IPS-18a (cell line): Measurements from ENCODE around the gene TNRC6B.

Experiments
- H3K27ac ChIP-seq: one replicate; pipeline ENCODE4 v1.5.1; 2013; ENCODE audit warnings: low read length
- H3K27me3 ChIP-seq: one replicate; pipeline ENCODE4 v1.6.1; 2013; ENCODE audit warnings: mild to moderate bottlenecking, low read length; ENCODE audit not compliant: control insufficient read depth, insufficient read depth
- H3K36me3 ChIP-seq: one replicate; pipeline ENCODE4 v1.6.1; 2013; ENCODE audit warnings: low read depth, low read length; ENCODE audit not compliant: control insufficient read depth
- H3K4me1 ChIP-seq: one replicate; pipeline ENCODE4 v1.6.1; 2013; ENCODE audit warnings: low read depth, low read length; ENCODE audit not compliant: control insufficient read depth
- H3K4me3 ChIP-seq: one replicate; pipeline ENCODE4 v1.5.1; 2013; ENCODE audit warnings: low read length
- H3K9ac ChIP-seq: one replicate; pipeline ENCODE4 v1.6.1; 2013; ENCODE audit warnings: mild to moderate bottlenecking, low read length, moderate library complexity
- H3K9me3 ChIP-seq: one replicate; pipeline ENCODE4 v1.6.1; 2013; ENCODE audit warnings: low read depth, low read length; ENCODE audit not compliant: control insufficient read depth

The TNRC6B gene

GRCh38 chr22:40202225-40202944 is 24.7 kb downstream of the TNRC6B start:
- no peaks in the 10 kb centered on the region for H3K36me3 ChIP-seq
- H3K4me1 ChIP-seq, result peaks cover 44% of the 10 kb centered on the region
- no peak overlapping the region for H3K4me3 ChIP-seq
- no peak overlapping the region for H3K9ac ChIP-seq
- no peak overlapping the region for H3K27ac ChIP-seq
- H3K27me3 ChIP-seq, result no peaks in the 10 kb centered on the region
- no peaks in the 10 kb centered on the region for H3K9me3 ChIP-seq

- H3K9ac ChIP-seq, result no peak overlapping the region
- no peak overlapping the region for H3K27ac ChIP-seq
- H3K4me3 ChIP-seq, result no peak overlapping the region
- H3K36me3 ChIP-seq, result no peaks in the 10 kb centered on the region
- peaks cover 37% of the 10 kb centered on the region for H3K4me1 ChIP-seq
- no peaks in the 10 kb centered on the region for H3K27me3 ChIP-seq
- no peaks in the 10 kb centered on the region for H3K9me3 ChIP-seq
These were observed 25.8 kb downstream of the TNRC6B start for GRCh38 chr22:40203572-40203971.

- H3K27me3 ChIP-seq, result no peaks in the 10 kb centered on the region
- no peak overlapping the region for H3K27ac ChIP-seq
- no peaks in the 10 kb centered on the region for H3K9me3 ChIP-seq
- H3K36me3 ChIP-seq, result no peaks in the 10 kb centered on the region
- no peak overlapping the region for H3K4me3 ChIP-seq
- H3K4me1 ChIP-seq, result peaks cover 39% of the 10 kb centered on the region
- H3K9ac ChIP-seq, result no peak overlapping the region
These were observed 26.8 kb downstream of the TNRC6B start for GRCh38 chr22:40204321-40205116.

GRCh38 chr22:40206561-40206960 is 28.8 kb downstream of the TNRC6B start:
- H3K27me3 ChIP-seq, result no peaks in the 10 kb centered on the region
- H3K4me3 ChIP-seq, result no peak overlapping the region
- H3K9me3 ChIP-seq, result no peaks in the 10 kb centered on the region
- H3K27ac ChIP-seq, result no peak overlapping the region
- H3K4me1 ChIP-seq, result peaks cover 58% of the 10 kb centered on the region
- H3K36me3 ChIP-seq, result no peaks in the 10 kb centered on the region
- H3K9ac ChIP-seq, result no peak overlapping the region

- Histone ChIP-seq H3K27me3 (no peaks in the 10 kb centered on the region), H3K4me1 (peaks cover 45% of the 10 kb centered on the region), H3K9me3 (no peaks in the 10 kb centered on the region), H3K27ac (no peak overlapping the region), H3K9ac (no peak overlapping the region), H3K4me3 (no peak overlapping the region), H3K36me3 (no peaks in the 10 kb centered on the region)
These were observed 33.1 kb downstream of the TNRC6B start for GRCh38 chr22:40210818-40211217.

- Histone ChIP-seq H3K9ac (no peak overlapping the region), H3K4me3 (no peak overlapping the region), H3K36me3 (no peaks in the 10 kb centered on the region), H3K27me3 (no peaks in the 10 kb centered on the region), H3K4me1 (peaks cover 50% of the 10 kb centered on the region), H3K9me3 (no peaks in the 10 kb centered on the region), H3K27ac (no peak overlapping the region)
These were observed 33.8 kb downstream of the TNRC6B start for GRCh38 chr22:40211476-40212054.

- no peaks in the 10 kb centered on the region for H3K36me3 ChIP-seq
- H3K9ac ChIP-seq, result no peak overlapping the region
- H3K4me3 ChIP-seq, result no peak overlapping the region
- H3K4me1 ChIP-seq, result peaks cover 54% of the 10 kb centered on the region
- H3K27ac ChIP-seq, result no peak overlapping the region
- no peaks in the 10 kb centered on the region for H3K9me3 ChIP-seq
- no peaks in the 10 kb centered on the region for H3K27me3 ChIP-seq
These were observed 34.4 kb downstream of the TNRC6B start for GRCh38 chr22:40212121-40212520.

GRCh38 chr22:40213478-40213877 is 35.8 kb downstream of the TNRC6B start:
- no peak overlapping the region for H3K4me3 ChIP-seq
- H3K9ac ChIP-seq, result no peak overlapping the region
- no peaks in the 10 kb centered on the region for H3K27me3 ChIP-seq
- peaks cover 56% of the 10 kb centered on the region for H3K4me1 ChIP-seq
- no peaks in the 10 kb centered on the region for H3K36me3 ChIP-seq
- no peaks in the 10 kb centered on the region for H3K9me3 ChIP-seq
- no peak overlapping the region for H3K27ac ChIP-seq

GRCh38 chr22:40215266-40215665 is 37.5 kb downstream of the TNRC6B start:
- Histone ChIP-seq H3K4me1 (peaks cover 57% of the 10 kb centered on the region), H3K27ac (no peak overlapping the region), H3K36me3 (no peaks in the 10 kb centered on the region), H3K9me3 (no peaks in the 10 kb centered on the region), H3K4me3 (no peak overlapping the region), H3K9ac (no peak overlapping the region), H3K27me3 (no peaks in the 10 kb centered on the region)

GRCh38 chr22:40216041-40216756 is 38.5 kb downstream of the TNRC6B start:
- H3K9ac ChIP-seq, result no peak overlapping the region

GRCh38 chr22:40218152-40218551 is 40.4 kb downstream of the TNRC6B start:
- H3K4me1 ChIP-seq, result peaks cover 43% of the 10 kb centered on the region
- no peak overlapping the region for H3K27ac ChIP-seq
- H3K9me3 ChIP-seq, result no peaks in the 10 kb centered on the region
- no peaks in the 10 kb centered on the region for H3K27me3 ChIP-seq
- no peak overlapping the region for H3K4me3 ChIP-seq
- no peaks in the 10 kb centered on the region for H3K36me3 ChIP-seq
- H3K9ac ChIP-seq, result no peak overlapping the region

More at GRCh38 chr22:40216041-40216756, 38.5 kb downstream of the TNRC6B start:
- Histone ChIP-seq H3K4me3 (no peak overlapping the region), H3K27ac (no peak overlapping the region), H3K27me3 (no peaks in the 10 kb centered on the region), H3K36me3 (no peaks in the 10 kb centered on the region), H3K9me3 (no peaks in the 10 kb centered on the region), H3K4me1 (peaks cover 54% of the 10 kb centered on the region)
